Stimulated activated CD8-positive, alpha-beta memory T cell treated with anti-CD3 and anti-CD28 coated beads, Interleukin-12 subunit alpha, Interleukin-12 subunit beta, amount 100 ng/mL, for 24 hours (primary cell): ENCODE results near the gene RPRML.

Experiments
- DNase-seq: peaks from one replicate; pipeline ENCODE4 v3.0.0-alpha.2; 2020; ENCODE audit errors: extremely low read depth

Gene RPRML

DNA sequence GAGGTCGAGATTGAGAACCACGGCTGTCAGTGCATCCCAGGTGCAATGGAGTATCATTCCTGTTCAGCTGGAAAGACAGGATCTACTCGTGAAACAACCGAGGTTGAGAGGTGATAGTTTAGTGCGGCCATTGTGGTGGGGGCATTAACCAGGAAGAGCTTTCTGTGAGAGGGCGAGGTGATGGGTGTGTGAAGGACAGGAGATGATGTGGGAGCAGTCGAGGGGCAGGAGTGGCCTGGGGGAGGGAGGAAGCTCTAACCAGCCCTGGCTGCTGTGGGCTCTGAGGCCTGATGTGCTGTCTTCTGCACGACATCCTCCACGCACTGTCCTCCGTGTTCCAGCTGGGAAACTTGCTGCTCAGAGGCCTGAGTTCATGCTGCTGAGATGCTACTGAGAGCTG, 34.1 kb downstream of the RPRML start:
- DNase-seq = no peak

- no peak for DNase-seq
Observed at GRCh38 chr17:46943501-46944393, 35.3 kb downstream of the RPRML start.

- no peak for DNase-seq
Observed at GRCh38 chr17:46943218-46943500, 35.9 kb downstream of the RPRML start.

- no peak for DNase-seq
Observed at GRCh38 chr17:46942441-46943217, 36.4 kb downstream of the RPRML start.

- DNase-seq = no peak
Observed at GRCh38 chr17:46940692-46941404, 38.2 kb downstream of the RPRML start.

- DNase-seq = no peak
Observed at GRCh38 chr17:46935658-46936266, 43.3 kb downstream of the RPRML start.

DNA sequence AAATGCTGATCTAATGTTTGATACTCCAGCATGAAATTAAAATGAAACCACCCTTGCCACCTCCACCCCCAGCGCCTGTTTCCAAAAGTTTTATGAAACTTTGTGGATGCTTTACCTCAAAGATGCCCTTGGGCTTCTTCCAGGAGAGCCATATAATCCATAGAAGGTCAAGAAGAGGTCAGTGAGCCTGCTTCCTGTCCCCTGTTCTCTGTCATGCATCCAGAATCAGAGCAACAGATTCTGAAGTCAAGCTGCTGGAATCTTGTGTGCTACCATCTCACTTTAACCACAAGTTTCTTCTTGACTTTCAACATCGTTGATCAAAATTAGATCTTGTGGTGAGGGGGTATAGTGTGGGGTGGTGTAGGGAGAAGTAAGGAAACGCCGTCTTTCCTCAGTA, 47.5 kb downstream of the RPRML start:
- DNase-seq = no peak

- DNase-seq = no peak
Observed at GRCh38 chr17:46930051-46930450, 49.0 kb downstream of the RPRML start.

GRCh38 chr17:46929413-46929812, 49.6 kb downstream of the RPRML start:
- DNase-seq = no peak

- DNase-seq = no peak
Observed at GRCh38 chr17:46928467-46929261, 50.4 kb downstream of the RPRML start.
